Measurements from ENCODE around the gene MED12L. TPM values are rescaled to one million over a fixed set of nuclear protein-coding genes. Genes with fewer than 3 reads are reported as not detected.

MED12L gene
- total RNA-seq, 1 experiment from 2014 or later, result 6.4 TPM

DNA sequence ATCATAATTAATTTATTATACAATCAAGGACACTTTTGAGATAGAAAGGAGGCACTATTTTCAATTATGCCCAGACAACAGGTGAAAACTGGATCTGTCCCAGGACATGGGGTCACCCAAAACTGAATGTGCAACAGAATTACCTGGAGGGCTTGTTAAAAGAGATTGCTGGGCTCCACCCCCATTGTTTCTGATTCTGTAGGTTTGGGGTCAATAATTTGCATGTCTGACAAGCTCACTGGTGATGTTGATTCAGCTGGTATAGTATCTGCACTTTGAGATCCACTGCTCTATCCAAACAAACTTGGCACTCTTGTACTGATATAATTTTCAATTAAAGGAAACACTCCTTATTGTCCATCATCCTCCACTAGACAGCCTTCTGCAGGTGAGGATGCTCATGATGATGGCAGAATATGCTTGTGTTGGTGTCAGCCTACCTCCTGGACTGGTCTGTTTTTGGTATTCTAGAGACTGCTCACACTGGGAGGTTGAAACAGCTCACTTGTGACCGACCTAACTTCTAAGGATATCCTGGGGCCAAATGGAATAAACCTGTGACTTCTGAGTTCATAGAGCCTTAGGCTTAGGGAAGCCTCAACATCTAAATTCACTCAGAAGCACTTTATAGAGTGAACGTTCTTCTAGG lies 190.7 kb downstream of the MED12L start:
- H4K20me1 ChIP-seq (ENCODE audit: insufficient read depth), result no peaks in the 10 kb centered on the region
- no peaks in the 10 kb centered on the region for H3K9me2 ChIP-seq (ENCODE audit: insufficient read depth)
- DNase-seq (ENCODE audit: low read depth, low spot score) (no peak), ATAC-seq (no peak)
- no peaks in the 10 kb centered on the region for H3K36me3 ChIP-seq (ENCODE audit: control insufficient read depth in 1 of 2, insufficient read depth in 2 of 2, low read length in 2 of 2)
- H3K79me2 ChIP-seq (ENCODE audit: insufficient read depth, low read length), result no peaks in the 10 kb centered on the region
- no peaks in the 10 kb centered on the region for H3K9me3 ChIP-seq (ENCODE audit: control insufficient read depth in 1 of 2, insufficient read depth in 1 of 2, low read depth in 1 of 2, low read length in 2 of 2)
- H3K4me2 ChIP-seq (ENCODE audit: low read length), result no peak overlapping the region
- POLR2A ChIA-PET, result no interaction called here
- H3K4me1 ChIP-seq (ENCODE audit: control insufficient read depth in 1 of 2, insufficient read depth in 2 of 2, low read length in 2 of 2), result no peaks in the 10 kb centered on the region
- RAD21 ChIA-PET (ENCODE audit: low non-redundant PET in 1 of 2, low total read pairs in 2 of 2, uncharacterized antibody in 2 of 2, unreplicated experiment in 2 of 2), result no interaction called here
- H3K9ac ChIP-seq (ENCODE audit: low read length), result no peak overlapping the region
- H2AFZ ChIP-seq (ENCODE audit: low read depth, low read length, poor library complexity, severe bottlenecking), result no peak overlapping the region
- no peaks in the 10 kb centered on the region for H3K27me3 ChIP-seq (ENCODE audit: insufficient read depth, low read length)
- CTCF ChIA-PET, result interaction anchor here (0.7 kb wide), 1 partner anchor 108 kb away, joined by 3 read pairs; no protein-coding TSS in a partner anchor
- intact Hi-C loops (cut with micrococcal nuclease), result no loop called here
- no peak overlapping the region for H3K4me3 ChIP-seq (replicated peaks in 1 of 2; ENCODE audit: low read depth in 1 of 2, low read length in 2 of 2)
- H3K27ac ChIP-seq (ENCODE audit: low read depth, low read length), result no peak overlapping the region
- no peak for TF ChIP-seq TCF7L2 (IDR thresholded peaks at IDR 0.05; ENCODE audit: borderline replicate concordance, extremely low read depth, insufficient read depth, insufficient read length)
- BruUV-seq (replicated peaks), result no TSS peak

GRCh38 chr3:151276687-151277042 lies 191.2 kb downstream of the MED12L start:
- H3K4me3 ChIP-seq (replicated peaks in 1 of 2; ENCODE audit: low read depth in 1 of 2, low read length in 2 of 2), result no peak overlapping the region
- no peak overlapping the region for H3K4me2 ChIP-seq (ENCODE audit: low read length)
- BruUV-seq (replicated peaks), result no TSS peak
- no peak overlapping the region for H3K27ac ChIP-seq (ENCODE audit: low read depth, low read length)
- H3K9ac ChIP-seq (ENCODE audit: low read length), result no peak overlapping the region
- intact Hi-C loops (cut with micrococcal nuclease), result no loop called here
- RAD21 ChIA-PET (ENCODE audit: low non-redundant PET in 1 of 2, low total read pairs in 2 of 2, uncharacterized antibody in 2 of 2, unreplicated experiment in 2 of 2), result no interaction called here
- no peaks in the 10 kb centered on the region for H4K20me1 ChIP-seq (ENCODE audit: insufficient read depth)
- H3K79me2 ChIP-seq (ENCODE audit: insufficient read depth, low read length), result no peaks in the 10 kb centered on the region
- no peaks in the 10 kb centered on the region for H3K9me3 ChIP-seq (ENCODE audit: control insufficient read depth in 1 of 2, insufficient read depth in 1 of 2, low read depth in 1 of 2, low read length in 2 of 2)
- ATAC-seq (no peak), DNase-seq (ENCODE audit: low read depth, low spot score) (no peak)
- H3K4me1 ChIP-seq (ENCODE audit: control insufficient read depth in 1 of 2, insufficient read depth in 2 of 2, low read length in 2 of 2), result no peaks in the 10 kb centered on the region
- no peaks in the 10 kb centered on the region for H3K27me3 ChIP-seq (ENCODE audit: insufficient read depth, low read length)
- CTCF ChIA-PET, result interaction anchor here (0.7 kb wide), 1 partner anchor 109 kb away, joined by 3 read pairs; no protein-coding TSS in a partner anchor
- TF ChIP-seq, protein P1, sequence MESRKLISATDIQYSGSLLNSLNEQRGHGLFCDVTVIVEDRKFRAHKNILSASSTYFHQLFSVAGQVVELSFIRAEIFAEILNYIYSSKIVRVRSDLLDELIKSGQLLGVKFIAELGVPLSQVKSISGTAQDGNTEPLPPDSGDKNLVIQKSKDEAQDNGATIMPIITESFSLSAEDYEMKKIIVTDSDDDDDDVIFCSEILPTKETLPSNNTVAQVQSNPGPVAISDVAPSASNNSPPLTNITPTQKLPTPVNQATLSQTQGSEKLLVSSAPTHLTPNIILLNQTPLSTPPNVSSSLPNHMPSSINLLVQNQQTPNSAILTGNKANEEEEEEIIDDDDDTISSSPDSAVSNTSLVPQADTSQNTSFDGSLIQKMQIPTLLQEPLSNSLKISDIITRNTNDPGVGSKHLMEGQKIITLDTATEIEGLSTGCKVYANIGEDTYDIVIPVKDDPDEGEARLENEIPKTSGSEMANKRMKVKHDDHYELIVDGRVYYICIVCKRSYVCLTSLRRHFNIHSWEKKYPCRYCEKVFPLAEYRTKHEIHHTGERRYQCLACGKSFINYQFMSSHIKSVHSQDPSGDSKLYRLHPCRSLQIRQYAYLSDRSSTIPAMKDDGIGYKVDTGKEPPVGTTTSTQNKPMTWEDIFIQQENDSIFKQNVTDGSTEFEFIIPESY (IDR thresholded peaks at IDR 0.05; ENCODE audit: extremely low read depth, insufficient replicate concordance, low read length), result no peak
- no peak for TF ChIP-seq EZH2 (IDR thresholded peaks at IDR 0.05)
- TF ChIP-seq, protein P2, sequence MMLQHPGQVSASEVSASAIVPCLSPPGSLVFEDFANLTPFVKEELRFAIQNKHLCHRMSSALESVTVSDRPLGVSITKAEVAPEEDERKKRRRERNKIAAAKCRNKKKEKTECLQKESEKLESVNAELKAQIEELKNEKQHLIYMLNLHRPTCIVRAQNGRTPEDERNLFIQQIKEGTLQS (IDR thresholded peaks at IDR 0.05), result no peak
- no peak for TF ChIP-seq ZFX (IDR thresholded peaks at IDR 0.05)
- TF ChIP-seq CEBPB (IDR thresholded peaks at IDR 0.05; ENCODE audit: low read depth), result no peak
- TF ChIP-seq YY1 (IDR thresholded peaks at IDR 0.05; ENCODE audit: extremely low read depth, insufficient replicate concordance, low read depth, low read length), result no peak
- TF ChIP-seq SRF (IDR thresholded peaks at IDR 0.05; ENCODE audit: low read depth), result no peak
- no peak for TF ChIP-seq POLR2A (IDR thresholded peaks at IDR 0.05; ENCODE audit: borderline replicate concordance, extremely low read depth, insufficient read depth, insufficient read length)
- TF ChIP-seq, protein P3, sequence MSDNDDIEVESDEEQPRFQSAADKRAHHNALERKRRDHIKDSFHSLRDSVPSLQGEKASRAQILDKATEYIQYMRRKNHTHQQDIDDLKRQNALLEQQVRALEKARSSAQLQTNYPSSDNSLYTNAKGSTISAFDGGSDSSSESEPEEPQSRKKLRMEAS (IDR thresholded peaks at IDR 0.05), result no peak
- TF ChIP-seq EZH2phosphoT487 (IDR thresholded peaks at IDR 0.05; ENCODE audit: borderline replicate concordance), result no peak
- no peak for TF ChIP-seq SIN3A (IDR thresholded peaks at IDR 0.05; ENCODE audit: low read depth)
- TF ChIP-seq JUND (IDR thresholded peaks at IDR 0.05), result no peak
- no peak for TF ChIP-seq CBX3 (IDR thresholded peaks at IDR 0.05; ENCODE audit: low read depth)
- TF ChIP-seq POLR2AphosphoS5 (IDR thresholded peaks at IDR 0.05; ENCODE audit: low read depth, low read length), result no peak
- TF ChIP-seq ELF1 (IDR thresholded peaks at IDR 0.05; ENCODE audit: borderline replicate concordance, low read depth), result no peak
- TF ChIP-seq RAD21 (IDR thresholded peaks at IDR 0.05; ENCODE audit: low read depth), result no peak
- no peak overlapping the region for H2AFZ ChIP-seq (ENCODE audit: low read depth, low read length, poor library complexity, severe bottlenecking)
- POLR2A ChIA-PET, result no interaction called here
- no peaks in the 10 kb centered on the region for H3K9me2 ChIP-seq (ENCODE audit: insufficient read depth)
- H3K36me3 ChIP-seq (ENCODE audit: control insufficient read depth in 1 of 2, insufficient read depth in 2 of 2, low read length in 2 of 2), result no peaks in the 10 kb centered on the region
